GM12874 (cell line): Measurements from ENCODE around the gene YPEL2.

ENCODE experiments used
- TF ChIP-seq, protein P1 (sequence below): IDR thresholded peaks from 2 replicates; pipeline ENCODE4 v1.5.1; 2011; ENCODE audit warnings: low read depth, mild to moderate bottlenecking, control low read depth, low read length, moderate library complexity; ENCODE audit not compliant: insufficient read depth

Gene YPEL2

DNA sequence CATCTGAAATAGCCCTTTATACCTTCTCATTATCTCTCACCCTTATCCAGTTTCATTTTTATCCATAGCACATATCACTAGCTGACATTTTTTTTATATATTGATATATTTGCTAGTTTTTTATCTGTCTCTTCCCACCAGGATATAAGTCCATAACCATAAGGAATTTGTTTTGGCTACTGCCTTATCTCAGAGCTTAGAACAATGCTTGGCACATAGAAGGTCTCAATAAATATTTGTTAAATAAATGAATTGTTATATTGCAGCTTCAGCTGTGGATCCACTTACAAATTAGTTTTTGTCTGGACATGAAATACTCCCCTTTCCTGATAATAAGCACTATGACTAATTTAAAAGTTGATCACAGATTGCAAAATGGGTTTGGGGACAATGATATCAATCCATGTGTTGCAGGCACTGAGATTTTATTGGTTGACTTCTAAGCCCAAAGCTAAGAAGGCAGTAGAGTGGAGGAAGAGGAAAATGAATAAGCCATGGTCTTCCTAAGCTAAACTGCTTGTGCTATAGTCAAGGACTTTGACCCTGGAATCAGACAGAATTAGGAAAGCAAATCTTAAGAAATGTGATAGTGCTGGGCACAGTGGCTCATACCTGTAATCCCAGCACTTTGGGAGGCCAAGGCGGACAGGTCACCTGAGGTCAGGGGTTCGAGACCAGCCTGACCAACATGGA, 31.9 kb upstream of the YPEL2 start:
- TF ChIP-seq, protein P1, sequence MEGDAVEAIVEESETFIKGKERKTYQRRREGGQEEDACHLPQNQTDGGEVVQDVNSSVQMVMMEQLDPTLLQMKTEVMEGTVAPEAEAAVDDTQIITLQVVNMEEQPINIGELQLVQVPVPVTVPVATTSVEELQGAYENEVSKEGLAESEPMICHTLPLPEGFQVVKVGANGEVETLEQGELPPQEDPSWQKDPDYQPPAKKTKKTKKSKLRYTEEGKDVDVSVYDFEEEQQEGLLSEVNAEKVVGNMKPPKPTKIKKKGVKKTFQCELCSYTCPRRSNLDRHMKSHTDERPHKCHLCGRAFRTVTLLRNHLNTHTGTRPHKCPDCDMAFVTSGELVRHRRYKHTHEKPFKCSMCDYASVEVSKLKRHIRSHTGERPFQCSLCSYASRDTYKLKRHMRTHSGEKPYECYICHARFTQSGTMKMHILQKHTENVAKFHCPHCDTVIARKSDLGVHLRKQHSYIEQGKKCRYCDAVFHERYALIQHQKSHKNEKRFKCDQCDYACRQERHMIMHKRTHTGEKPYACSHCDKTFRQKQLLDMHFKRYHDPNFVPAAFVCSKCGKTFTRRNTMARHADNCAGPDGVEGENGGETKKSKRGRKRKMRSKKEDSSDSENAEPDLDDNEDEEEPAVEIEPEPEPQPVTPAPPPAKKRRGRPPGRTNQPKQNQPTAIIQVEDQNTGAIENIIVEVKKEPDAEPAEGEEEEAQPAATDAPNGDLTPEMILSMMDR, result no peak

DNA sequence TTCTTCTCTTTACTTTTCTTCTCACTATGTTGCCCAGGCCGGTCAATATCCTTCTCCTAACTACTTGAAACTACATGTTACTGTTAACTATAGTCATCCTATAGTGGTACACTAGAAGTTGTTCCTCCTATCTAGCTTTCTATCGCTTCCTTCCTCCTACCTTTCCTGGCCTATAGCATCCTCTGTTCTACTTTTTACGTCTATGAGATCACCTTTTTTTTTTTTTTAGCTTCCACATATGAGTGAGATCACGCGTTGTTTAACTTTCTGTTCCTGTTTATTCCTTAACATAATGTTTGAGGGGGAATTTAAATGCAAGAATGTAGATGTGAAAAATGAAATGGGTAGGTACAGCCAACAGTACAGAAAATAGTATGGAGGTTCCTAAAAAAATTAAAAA, 30.5 kb upstream of the YPEL2 start:
- TF ChIP-seq, protein P1, result no peak

DNA sequence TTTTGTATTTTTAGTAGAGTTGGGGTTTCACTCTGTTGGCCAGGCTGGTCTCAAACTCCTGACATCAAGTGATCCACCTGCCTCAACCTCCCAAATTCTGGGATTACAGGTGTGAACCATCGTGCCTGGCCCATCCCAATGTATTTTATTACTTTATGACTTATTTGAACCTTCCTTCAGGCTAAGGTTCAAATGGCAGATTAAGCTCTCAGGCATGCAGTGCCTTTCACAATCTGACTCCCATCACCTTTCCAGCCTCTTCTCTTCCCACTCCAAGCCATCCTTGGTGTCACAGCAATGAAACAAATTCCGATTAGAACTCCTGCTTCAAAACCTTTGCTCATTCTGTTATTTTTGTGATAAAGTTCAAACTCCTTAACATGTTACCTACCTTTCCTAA, 26.6 kb upstream of the YPEL2 start:
- TF ChIP-seq, protein P1, result no peak

DNA sequence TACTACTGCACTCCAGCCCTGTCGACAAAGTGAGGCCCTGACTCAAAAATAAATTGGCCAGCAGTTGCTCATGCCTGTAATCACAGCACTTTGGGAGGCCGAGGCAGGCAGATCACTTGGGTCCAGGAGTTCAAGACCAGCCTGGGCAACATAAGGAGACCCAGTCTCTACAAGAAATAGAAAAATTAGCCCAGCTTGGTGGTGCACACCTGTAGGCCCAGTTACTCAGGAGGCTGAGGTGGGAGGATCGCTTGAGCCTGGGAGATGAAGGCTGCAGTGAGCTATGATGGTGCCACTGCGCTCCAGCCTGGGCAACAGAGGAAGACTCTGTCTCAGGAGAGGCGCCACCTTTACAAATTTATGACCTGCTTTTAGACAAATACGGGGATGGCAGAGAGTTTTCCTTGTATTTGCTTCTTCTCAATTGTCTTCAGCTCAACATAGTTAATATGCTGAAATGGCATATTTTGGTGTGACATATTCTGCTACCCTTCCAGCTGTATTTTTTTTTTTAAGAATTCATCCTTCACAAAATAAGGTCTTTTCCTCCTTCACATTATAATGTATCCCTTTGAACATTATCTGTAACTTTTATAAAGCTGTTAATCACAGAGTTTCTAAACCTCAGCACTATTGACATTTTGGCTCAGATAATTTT, 21.1 kb upstream of the YPEL2 start:
- TF ChIP-seq, protein P1, result no peak

DNA sequence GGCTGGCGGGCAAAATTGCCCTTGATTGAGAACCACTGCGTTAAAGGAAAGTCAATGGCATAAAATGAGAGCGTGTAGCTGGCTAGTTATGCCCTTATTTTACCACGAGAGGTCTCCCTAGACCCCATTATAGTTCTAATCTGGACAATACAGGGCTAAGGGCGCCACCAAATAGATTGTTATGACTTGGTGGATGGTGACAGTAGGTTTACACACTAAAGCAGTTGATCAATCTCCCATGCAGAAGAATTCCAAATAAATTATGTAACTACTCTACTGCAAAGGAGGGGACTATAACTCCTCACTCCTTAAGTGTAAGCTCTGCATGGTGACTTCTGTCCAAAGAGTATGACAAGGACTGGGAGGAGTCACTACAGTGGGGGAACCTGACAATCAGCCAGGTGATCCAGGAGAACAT, 20.4 kb upstream of the YPEL2 start:
- TF ChIP-seq, protein P1, result peak; percentile 69

DNA sequence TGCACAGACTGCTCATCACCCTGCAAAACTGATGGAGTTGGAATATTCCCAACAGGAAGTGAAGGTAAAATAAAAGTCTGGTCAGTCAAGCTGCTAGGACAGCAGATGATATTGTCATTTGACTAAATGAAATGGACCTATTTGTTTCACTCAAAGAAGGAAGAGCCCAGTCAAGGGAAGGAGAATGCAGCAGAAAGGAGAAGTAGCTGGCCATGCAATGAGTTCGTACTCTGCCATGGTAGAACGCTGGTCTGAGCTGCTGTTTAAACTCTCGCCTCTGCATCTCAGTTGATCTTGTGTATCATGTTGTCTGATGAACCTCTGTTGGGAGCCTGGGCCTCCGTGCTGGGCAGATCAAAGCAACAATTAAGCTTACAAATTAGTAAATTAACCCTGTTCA, 15.6 kb upstream of the YPEL2 start:
- TF ChIP-seq, protein P1, result no peak

DNA sequence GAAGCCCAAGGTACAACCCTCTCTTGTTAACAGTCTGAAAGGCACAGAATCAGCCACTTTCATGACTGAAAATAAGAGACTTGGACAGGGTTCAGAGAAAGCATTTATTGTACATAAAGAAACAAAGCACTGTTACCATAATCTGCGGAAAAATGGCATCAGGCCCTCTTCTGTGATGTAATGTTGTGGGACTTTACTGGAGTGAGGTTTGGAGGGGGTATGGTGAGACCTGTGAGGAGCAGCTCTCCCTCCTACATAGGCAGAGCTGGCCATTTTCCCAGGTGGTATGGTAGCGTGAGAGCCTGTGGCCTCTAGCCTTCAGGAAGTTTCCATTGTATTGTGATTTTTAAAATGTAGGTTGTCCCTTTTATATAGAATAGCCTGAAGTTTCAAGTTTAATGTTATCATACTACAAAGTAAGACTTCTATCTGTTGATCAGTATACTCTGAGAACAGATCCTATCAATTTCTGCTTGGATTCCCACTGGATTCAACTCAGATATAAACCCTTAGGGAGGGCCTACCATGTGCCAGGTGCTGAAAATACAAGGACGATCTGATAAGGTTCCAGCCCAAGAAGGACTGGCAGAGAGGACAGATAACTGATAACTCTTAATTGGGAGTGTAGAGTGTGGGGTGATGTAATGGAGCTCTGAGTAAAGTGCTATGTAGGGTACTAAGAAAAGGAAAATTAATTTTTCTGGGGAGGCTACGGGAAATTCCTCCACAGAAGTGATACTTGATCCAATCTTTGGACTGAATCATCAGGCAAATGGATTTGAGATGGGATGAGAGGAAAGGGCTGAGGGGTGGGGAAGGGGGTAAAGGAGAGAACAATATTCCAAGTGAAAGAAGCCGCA, 4.1 kb upstream of the YPEL2 start:
- TF ChIP-seq, protein P1, result no peak
